GM18498 (cell line): ENCODE data around the gene ARL5A.

Experiments
- ATAC-seq: cut with Tn5 transposase; IDR thresholded peaks from one replicate; pipeline ENCODE4 v1.9.1; 2021; ENCODE audit warnings: mild to moderate bottlenecking, moderate library complexity; ENCODE audit not compliant: unreplicated experiment

Gene ARL5A

GRCh38 chr2:151841047-151841424, 12.8 kb upstream of the ARL5A start:
- no peak for ATAC-seq

DNA sequence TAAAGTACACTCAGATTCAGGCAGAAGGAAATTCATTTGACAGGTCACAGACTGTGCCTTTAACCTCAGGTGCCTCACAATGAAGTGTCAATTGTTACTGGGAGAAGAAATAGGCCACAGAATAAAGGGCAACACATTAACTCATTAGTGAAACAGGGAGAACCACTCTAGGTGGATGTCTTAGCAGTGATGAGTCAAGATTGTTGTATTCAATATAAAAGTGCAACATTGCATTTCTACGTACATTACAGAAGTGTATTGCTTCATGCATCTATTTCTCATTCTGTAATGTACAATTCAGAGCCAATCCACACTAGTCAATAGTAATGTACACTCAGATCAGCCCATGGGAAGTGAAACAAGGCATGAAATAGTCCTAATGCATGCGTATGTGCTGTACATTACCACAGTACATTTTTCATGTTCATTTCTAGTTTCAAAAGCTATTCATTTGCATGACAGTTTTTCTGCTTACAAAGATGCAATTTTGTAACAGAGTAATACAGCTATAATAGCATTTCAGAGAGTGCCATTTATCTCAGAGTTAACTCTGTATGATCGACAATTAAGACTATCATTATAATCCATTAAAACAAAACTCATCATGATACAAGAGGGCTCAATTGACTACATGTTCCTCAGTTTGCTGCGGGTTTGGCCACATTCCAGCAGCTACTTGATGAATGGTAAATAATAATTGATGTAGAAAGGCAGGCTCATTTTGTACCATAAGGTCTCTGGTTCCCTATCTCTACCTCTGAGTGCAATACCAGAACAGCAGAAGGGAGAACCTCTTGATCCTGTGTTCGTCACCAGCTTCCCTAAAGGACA, 12.2 kb upstream of the ARL5A start:
- ATAC-seq, result peak; percentile 97

- ATAC-seq, result no peak
Measured at GRCh38 chr2:151837926-151838325, 9.7 kb upstream of the ARL5A start.

DNA sequence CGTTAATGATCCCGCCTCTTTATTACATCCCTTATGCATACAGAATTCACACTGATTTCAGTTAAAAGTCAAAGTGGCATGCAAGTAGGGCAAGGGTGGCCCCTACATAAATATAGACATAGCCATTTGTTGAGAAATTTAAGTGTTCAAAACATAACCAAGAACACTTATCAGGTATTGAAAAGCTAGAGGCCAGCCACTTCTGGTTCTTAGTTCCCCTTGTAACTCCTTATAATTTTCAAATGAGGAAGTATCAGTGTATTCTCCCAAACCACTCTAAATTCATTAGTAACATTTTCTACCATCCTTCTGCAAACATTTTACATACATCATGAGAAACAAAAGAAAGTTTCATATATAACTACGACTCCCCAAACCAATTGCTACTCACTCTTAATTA, 5.8 kb upstream of the ARL5A start:
- ATAC-seq, result peak; percentile 81

GRCh38 chr2:151830961-151831360, 2.7 kb upstream of the ARL5A start:
- no peak for ATAC-seq

DNA sequence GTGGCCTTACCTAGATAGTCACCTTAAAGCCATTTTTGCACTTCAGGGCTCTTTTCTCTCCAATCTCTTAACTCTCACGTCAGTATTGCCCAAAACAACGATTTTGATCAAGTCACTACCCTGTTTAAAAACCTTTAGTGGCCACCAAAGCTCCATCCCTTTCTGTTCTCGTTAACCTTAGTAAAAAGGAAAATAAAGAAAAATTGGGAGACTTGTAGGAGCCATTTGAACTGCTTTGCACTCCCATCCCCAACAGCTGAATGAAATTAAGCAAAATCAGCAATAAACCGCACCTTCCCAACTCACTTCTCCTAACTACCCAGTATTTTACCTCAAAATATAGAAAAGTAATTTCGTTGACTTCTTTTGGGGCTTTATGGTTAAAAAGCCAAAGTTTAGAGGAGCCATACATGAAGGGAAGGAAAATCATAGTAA, 686 bp upstream of the ARL5A start:
- ATAC-seq, result no peak

DNA sequence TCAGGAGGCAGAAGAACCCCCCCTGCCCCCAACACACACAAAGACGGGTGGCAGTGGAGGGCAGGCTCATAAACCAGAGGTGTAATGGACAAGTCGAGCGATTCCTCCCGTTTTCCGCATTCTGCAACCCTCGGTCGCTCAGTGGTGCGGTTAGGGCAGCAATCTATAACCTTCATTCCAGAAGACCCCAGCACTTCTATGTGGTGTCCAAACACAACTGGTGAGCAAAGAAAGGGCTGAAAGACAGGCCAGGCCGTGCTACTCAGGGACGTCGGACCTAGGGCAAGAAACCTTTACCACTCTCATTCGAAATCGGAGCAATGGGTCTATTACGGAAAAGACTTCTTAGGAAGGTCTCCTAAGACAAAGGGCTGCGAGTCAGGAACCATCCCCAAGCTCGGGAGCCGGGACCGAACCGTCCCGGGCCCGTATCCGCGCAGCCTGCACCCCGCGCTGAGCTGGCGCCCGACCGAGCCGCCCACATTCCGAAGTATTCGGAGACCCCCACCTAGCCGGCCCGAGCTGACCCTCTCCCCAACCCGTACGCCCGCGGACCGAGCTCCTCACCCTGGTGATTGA, 568 bp downstream of the ARL5A start:
- peak; percentile 27 for ATAC-seq

GRCh38 chr2:151826737-151827157, 1.5 kb downstream of the ARL5A start:
- no peak for ATAC-seq

- ATAC-seq, result no peak
Measured at GRCh38 chr2:151824886-151825285, 3.3 kb downstream of the ARL5A start.

DNA sequence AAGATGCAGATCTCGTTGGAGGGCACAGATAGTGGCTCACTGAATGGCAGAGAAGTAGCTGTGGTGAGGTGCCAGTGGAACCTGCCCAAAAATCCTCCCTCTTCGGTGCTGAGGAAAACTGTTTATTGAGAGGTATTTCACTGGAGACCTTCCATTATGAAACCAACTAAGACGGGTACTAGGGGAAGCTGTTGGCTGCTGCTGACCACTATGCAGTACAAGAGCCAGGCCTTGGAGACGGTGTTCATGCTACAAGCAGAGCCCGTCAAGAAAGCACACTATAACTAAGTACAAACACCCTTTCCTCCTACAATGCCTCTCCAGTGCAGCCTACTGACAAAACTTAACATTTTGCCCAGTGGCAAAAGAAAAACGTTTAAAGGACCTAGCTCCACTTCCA, 4.6 kb downstream of the ARL5A start:
- no peak for ATAC-seq

DNA sequence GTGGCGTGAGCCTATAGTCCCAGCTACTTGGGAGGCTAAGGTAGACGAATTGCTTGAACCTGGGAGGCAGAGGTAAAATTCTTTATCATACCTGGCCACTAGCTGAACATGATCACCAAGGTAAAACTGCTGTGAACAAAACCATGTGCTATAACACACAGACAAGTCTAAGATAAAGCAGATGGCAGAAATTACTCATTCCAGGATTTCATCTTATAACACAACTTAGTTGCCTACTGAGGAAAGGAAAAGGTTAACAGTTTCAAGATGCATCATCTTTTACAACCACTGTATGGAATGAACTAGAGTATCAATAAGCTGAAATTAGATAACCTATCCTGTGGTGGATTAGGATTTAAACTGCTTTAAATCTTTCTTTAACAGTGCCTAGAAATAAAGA, 8.3 kb downstream of the ARL5A start:
- no peak for ATAC-seq

DNA sequence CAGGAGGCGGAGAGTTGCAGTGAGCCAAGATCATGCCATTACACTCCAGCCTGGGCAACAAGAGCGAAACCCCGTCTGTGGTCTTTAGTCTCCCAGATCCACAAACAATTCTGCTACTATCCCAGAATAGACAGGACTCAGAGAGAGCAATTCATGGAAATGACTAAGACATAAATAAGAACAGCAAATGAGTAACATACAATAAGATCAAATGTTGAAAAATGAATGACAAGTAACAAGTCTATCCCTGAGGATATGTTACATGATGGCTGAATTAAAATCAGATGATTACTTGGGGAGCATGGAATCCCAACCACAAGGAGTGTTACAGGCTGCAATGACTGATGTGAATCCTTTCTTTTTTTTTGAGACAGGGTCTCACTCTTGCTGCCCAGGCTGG, 10.3 kb downstream of the ARL5A start:
- no peak for ATAC-seq

DNA sequence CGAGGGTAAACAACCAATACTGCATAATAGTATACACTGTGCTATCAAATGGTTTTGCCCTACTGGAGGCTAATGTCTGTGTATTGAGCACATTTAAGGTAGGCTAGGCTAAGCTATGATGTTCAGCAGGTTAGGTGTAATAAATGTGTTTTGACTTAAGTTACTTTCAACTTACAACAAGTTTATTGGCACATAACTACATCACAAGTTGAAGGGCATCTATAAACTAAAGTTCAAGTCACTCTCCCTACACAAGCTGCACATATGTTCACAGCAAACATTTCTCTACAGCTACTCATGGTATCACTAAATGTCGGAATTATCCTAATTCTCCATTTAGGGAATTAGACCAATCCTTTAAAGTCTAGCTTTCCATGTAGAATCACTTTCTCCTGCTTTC, 11.4 kb downstream of the ARL5A start:
- ATAC-seq, result no peak

DNA sequence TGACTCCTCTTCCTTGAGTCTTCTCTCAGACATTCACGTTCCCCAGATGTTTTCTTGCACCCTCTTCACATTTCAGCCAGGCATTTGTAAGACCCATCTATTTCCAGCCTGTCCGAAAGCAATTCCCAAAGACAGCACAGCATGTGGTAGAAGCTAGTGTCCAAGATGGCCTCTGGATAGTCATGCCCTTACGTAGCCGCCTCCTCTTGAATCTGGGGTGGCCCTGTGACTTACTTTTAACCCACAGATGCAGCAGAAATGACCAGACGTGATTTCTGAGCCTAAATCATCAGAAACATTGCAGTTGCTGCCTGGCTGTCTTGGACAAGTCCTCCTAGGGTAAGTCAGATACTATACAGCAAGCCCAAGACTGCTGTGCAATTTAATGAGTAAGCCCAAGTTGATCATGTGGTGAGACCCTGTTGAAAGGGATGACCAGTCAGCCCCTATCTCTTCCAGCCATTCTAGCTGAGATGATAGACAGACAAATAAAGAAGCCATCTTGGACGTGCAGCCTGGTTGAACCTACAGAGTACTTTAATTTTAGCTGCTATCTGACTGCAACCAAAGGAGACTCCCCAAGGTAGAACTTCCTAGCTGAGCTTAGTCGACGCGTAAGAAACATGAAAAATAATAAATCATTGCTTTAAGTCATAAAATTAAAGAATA, 12.3 kb downstream of the ARL5A start:
- ATAC-seq, result no peak

GRCh38 chr2:151810489-151810888, 17.7 kb downstream of the ARL5A start:
- ATAC-seq, result no peak

GRCh38 chr2:151809073-151809383, 19.2 kb downstream of the ARL5A start:
- ATAC-seq, result no peak

- peak; percentile 54 for ATAC-seq
Measured at GRCh38 chr2:151808258-151809072, 19.8 kb downstream of the ARL5A start.

GRCh38 chr2:151805961-151806360, 22.3 kb downstream of the ARL5A start:
- no peak for ATAC-seq

DNA sequence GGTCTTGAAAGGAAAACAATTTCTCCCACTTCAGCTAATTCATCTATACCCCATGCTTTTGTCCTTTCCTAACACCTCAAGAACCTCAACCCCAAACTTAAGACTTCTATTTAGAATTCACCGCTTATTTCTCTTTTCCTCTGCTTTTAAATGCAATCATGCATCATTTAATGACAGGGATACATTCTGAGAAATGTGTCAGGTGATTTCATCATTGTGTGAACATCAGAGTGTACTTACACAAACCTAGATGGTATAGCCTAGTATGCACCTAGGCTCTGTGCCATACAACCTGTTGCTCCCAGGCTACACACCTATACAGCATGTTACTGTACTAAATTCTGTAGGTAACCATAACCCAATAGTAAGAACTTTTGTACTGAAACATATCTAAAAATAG, 22.9 kb downstream of the ARL5A start:
- ATAC-seq, result no peak

- ATAC-seq, result no peak
Measured at GRCh38 chr2:151803811-151804210, 24.4 kb downstream of the ARL5A start.

- ATAC-seq, result no peak
Measured at GRCh38 chr2:151802315-151802714, 25.9 kb downstream of the ARL5A start.
